HG03432 (cell line): ENCODE data around the gene CHRM5.

Experiments used
- ATAC-seq: cut with Tn5 transposase; IDR thresholded peaks from one replicate; pipeline ENCODE4 v1.9.1; 2021; ENCODE audit warnings: mild to moderate bottlenecking, moderate library complexity; ENCODE audit not compliant: unreplicated experiment

The CHRM5 gene, protein sequence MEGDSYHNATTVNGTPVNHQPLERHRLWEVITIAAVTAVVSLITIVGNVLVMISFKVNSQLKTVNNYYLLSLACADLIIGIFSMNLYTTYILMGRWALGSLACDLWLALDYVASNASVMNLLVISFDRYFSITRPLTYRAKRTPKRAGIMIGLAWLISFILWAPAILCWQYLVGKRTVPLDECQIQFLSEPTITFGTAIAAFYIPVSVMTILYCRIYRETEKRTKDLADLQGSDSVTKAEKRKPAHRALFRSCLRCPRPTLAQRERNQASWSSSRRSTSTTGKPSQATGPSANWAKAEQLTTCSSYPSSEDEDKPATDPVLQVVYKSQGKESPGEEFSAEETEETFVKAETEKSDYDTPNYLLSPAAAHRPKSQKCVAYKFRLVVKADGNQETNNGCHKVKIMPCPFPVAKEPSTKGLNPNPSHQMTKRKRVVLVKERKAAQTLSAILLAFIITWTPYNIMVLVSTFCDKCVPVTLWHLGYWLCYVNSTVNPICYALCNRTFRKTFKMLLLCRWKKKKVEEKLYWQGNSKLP

DNA sequence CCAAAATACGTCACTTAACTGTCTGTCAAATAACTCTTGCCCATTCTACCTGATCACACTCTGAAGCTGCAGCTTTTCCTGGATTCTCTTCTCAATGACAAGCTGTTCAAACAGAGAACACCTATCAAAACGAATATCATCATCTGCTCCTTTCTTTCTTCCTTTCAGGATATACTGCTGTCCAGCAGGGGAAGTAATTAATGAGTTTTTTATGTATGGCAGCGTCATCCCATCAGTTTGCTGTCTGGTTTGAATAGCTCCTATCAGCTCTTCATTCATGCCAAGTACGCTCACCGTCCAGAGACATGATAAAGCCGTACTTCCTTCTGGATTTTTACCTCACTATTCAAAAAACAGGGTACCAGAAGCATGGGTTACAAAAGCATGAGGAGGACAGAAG, at the start of gene CHRM5:
TSS of gene CHRM5 (plus strand) at position 274 of the 400 bp plus-strand sequence. CDS start 94,221 bp downstream, outside the sequence.
- ATAC-seq: no peak

DNA sequence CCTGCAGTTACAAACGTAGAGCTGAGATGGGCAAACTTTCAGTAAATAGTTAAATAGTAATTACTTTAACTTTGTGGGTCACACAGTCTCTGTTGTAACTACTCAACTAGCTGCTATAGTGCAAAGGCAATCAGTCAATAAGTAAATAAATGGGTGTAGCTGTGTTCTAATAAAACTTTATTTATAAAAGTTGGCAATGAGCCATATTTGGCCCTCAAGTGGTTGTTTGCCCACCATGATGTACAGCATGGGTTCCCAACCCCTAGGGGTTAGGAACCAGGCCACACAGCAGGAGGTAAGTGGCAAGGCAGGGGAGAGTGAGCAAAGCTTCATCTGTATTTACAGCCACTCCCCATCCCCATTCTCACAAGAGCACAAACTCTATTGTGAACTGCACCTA, 44.9 kb upstream of the CHRM5 start:
- ATAC-seq: no peak

DNA sequence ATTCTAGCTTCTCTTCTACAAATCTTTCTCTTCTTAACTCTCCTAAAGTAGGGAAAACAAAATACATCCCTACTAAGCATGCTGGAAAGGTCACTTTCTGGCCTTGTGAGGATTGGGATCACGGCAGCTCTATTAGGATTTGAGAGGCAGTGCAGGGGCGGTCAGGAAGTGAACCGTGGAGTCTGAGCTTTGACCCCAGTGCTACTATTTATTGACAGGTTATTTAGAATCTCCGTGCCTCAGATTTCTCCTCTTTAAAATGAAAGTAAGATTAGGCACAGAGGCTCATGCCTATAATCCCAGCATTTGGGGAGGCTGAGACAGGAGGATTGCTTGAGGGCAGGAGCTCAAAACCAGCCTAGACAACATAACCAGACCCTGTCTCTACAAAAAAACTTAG, 42.0 kb upstream of the CHRM5 start:
- ATAC-seq: no peak

DNA sequence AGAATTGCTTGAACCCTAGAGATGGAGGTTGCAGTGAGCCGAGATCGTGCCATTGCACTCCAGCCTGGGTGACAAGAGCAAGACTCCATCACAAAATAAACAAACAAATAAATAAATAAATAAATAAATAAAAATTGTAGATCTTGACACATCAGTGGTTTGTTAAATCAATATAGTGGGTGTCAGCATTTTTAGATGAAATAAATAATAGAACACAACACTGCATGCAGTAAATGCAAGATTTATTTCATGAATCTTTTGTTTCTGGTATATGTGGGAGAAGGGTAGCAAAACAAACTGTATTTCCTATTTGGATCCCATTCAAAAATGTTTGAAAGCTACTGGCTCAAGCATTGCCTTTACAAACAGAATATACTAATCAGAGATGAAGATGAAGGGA, 35.6 kb upstream of the CHRM5 start:
- no peak for ATAC-seq

DNA sequence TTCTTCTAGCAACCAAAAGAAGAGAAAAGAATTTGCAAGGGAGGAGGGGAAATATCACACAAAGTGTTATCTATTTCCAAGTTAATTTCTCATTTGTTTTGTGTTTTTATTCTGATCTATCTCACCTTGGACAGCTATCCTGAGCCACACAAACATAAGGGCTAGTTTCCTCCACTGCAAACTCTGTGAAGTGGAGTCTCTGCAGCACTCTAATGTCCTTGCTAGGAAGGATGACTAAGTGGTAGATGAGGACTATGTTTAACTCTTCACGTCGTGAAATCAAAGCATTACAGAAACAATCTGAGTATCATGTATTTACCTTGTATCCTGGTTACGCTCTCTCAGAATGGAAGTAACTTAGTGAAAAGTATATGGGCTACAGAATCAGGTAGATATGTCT, 33.9 kb upstream of the CHRM5 start:
- ATAC-seq: no peak

DNA sequence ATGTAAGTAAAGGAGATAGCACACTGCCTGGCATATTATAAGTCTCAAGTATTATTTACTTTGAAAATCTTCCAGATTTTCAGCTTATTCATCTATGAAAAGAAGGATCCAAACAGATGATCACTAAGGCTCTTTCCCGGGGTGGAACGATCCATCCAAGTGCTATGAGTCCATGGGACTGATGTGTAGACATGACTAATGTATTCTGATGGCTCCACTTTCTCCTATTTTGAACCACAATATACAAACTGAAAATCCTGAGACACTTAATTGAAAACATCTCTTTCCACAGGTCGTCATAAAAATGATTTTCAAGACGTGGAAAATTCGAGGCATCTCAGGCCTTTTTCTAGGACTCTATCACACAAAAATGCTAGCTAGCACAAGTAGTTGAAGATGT, 33.4 kb upstream of the CHRM5 start:
- no peak for ATAC-seq

DNA sequence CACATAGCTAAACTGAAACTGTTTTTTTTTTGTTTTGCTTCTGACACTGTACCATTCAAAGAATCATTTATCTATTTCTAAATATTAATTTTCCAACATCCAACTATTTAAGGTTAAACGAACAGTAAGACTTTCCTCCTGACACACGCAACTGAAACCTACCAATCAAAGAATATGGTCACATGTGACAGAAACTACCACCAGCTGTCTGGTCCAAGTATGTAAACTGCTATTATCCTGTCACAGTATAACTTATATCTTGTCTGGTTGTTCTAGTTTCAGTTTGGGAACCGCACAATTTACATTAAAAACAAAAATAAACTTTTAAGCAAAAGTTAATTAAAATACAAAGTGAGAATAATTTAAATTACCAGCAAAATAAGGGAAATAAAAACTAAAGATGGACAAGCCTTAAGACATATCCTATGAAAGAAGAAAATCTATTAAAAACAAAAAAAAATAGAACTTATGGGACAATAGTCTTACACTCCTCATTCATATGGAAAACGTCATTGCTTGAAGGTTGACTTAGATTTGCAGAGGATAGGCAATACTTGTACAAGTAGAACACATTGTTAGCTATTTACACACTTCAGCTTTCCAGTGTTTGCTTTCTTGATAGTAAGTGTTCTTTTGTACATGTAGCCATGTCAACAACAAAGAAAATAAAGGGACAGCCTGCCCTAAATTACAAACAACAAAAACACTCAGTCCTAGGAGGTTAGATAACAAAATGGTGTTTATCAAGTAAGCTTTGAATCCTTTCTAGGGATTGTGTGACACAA, 26.8 kb upstream of the CHRM5 start:
- peak; percentile 43 for ATAC-seq

DNA sequence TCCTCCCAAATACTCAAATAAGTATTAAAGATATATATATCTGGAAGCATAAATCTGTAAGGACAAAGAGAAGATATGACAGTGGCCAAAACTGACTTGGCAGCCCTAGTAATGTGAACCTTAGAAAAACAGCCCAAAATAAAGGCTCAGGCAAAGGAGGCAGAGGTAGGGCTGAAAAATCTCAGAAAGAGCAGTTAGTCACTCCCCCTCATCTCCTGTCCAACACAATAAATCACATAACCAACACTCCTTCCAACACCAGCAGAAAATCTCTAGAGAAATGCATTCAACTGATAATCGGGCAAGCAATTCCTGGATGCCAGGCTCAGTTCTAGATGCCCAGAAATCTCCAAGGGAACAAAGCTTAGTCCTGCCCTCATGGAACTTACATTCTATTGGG, 22.1 kb upstream of the CHRM5 start:
- ATAC-seq: no peak

DNA sequence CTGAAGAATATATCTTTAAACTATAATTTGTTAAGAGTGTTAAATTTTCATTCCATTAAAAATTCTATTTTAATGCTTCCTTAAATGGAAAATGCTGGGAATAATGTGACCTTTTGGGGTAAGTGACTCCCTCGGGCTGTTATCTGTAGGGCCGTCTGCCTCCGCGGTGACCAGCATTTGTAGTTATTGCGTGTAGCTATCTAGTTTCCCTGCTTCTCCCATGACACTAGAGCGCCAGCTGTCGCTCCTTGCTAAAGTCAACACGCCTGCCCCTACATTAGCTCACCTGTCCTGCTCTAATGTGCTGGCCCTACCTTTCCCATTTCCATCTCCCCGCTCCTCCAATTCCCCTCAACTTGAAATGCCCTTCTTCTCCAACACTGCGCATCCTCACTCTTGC, 12.4 kb upstream of the CHRM5 start:
- ATAC-seq: no peak

DNA sequence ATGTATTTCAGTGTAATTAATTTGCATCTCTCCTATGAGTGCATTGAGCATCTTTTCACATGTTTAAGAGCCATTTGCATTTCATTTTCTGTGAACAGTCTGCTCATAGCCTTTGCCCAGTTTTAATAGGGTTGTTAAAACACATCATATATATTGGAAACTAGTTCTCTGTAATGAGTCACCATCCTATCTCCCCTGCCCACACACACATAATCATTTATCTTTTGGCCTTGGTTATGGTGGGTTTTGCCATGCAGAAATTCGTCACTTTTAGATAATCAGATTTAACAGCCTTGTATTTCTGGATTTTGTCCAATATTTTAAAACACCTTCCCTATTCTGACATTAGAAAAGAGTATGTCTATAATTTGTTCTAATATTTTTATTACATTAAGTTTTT, 11.9 kb upstream of the CHRM5 start:
- no peak for ATAC-seq

DNA sequence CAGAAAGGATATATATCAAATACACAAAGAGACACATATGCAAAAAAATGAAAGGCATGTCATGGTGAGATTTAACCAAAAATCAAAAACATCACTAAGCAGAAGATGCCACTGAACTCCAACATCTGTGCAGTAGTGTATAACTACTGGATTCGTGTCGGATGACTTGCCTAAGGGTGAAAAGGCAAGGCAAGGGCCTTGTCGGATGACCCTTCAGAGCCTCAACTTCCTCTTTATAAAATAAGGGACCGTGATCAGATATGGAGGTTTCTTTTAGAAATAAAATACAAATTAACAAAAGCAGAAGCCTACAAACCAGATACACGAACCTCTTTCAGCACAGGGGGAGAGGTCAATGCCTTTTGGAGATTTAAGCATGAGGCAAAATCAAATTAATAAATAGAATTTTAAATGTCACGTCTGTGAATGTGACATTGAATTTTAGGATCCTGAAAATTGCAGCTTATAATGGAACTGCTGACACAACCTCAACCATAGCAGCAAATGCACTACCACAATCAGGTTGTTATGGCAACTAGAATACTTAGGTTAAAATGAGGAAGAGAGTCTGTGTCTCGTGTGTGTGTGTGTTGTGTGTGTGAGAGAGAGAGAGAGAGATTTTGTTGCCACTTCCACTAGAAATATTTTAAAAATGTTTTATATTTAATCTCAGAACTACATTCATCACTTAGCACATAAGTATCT, 8.3 kb upstream of the CHRM5 start:
- ATAC-seq: no peak

DNA sequence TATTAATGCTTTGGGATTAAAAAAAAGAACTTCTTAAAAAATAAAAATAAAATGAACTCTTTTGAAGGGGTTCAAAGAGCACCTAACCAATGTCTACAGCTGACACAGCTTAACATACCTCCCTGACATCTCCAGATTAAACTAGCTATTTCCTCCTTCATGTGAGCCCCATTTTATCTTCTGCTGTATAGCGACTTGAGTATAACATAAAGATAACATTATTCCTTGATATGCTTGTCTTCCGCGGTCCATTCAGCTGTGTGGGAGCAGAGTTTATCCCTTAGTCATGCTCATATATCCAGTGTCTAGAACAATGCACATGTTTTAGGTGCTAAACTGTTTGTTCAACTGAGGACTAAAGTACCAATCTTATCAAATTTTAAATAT, 7.8 kb upstream of the CHRM5 start:
- no peak for ATAC-seq

DNA sequence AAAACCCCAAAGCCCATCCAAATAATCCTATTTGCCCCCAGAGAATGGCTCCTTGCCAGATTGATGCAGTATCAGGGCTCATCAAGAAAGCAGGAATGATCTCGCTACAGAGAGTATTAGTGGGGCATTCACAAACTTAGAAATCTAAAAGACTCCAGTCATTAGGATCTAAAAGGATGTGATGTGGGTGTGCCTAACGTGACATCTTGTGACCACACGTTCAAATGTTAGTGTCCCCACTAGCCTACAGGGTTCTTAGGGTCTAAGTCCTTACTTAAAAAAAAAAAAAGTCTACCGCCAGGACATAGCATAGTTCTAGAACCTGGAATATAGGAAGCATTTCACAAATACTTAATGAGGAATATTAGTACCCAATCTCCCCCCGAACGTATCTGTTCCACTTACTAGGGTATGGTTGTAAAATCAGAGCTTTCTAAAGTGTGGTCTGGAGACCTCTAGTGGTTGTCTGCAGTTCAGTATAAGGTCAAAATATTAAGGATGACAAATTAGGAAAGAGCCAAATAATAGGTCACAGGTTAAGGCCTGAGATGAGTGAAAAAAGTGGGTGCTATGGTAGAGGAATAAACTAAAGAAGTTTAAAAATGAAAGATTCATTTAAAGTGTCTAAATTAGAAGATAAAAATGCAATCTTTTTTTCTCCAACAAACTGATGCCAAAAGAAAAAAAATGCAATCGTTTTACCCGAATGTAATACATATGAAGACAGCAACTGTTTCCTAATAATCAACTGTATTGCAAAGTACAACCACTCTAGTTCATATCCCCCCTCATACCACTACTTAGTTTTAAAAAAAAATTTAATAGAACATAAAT, 4.2 kb upstream of the CHRM5 start:
- no peak for ATAC-seq

DNA sequence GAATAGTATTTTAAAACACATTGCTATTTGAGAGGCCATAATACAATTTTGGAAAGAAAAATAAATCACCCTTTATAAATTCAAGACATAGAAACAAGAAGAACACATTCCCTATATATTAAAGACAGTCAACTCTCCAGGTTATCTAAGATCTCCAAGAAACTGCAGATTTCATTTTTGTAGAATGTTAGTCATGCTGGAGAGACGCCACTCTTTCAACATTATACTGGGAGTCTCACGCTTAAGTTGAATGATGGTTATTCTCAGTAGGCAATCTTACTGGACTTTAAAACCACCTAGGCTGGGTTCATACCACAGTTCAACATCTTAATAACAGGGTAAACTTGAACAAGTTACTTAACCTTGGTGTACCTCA, 3.6 kb upstream of the CHRM5 start:
- ATAC-seq: no peak

DNA sequence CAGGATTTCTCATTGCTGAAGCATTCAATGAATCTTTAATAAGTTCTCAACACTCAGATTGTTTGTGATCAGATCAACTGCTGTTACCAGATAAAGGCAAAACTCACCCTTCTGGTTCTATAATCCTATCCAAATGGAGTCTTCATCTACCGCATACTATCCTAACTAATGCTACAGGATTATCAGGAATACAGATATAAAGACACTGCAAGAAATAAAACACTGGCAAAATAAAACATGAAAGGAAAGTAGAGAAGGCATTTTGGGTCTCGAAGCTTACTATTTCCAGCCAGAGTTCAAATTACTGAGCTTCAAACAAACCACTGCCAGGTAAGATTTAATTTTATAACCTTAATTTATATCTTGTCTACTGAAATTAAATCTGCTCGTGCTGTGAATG, 524 bp downstream of the CHRM5 start:
- no peak for ATAC-seq

DNA sequence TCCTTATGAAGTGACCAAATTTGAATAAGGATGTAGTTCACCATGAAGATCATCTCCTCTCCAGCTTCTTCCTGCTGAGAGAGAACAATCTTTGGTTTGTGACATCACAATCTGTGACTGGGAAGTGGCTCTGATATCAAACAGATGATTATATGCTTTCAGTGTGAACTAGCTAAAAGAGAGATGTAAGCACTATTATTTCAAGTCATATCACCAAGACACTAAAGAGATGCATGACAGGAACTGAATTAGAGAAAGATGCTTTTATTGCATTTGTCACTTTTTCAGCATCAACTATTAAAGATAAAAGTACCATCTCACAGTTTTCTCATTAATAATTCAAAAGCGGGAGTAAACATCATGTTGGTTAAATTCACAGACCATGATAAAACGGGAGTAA, 3.5 kb downstream of the CHRM5 start:
- ATAC-seq: no peak

DNA sequence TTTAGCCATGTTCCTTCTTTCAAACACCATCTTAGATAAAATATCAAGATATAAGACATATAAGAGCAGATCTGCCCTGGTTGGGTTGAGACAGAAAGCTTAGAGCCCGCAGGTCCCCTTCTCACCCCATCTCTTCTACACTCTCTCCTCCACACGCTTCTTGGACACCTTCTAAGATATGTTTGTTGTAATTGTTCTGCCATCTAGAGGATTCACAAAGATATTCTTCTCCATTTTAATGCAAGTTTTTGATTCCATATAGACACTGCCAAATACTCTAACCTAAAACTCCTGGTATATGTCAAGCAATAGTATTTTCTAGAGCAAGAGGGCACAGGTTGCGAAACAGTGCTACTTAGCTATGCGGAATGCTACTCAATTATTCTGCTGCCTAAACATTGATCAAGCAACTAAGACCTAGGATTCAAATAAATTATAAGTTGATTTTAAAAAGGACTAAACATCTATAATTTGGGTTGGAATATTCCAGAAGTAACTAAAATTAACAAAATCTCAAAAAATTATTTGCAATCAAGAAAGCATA, 6.8 kb downstream of the CHRM5 start:
- ATAC-seq: no peak

DNA sequence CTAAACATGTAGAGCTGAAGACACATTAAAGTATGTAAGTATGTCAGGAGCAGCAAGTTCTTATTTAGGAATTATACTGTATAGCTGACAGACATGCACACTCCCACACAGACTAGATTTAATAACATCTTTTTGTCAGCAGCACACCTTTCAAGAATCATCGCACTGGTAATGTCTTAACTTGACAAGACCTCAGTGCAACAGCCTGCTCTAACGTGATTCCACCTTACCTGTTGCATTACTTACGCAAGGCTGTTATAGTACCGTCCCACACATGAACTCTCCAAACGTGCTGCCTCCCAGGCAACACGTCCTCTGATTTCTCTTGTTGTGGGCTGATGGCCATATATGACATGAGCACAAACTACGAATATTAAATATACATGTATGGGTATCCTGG, 11.9 kb downstream of the CHRM5 start:
- no peak for ATAC-seq

DNA sequence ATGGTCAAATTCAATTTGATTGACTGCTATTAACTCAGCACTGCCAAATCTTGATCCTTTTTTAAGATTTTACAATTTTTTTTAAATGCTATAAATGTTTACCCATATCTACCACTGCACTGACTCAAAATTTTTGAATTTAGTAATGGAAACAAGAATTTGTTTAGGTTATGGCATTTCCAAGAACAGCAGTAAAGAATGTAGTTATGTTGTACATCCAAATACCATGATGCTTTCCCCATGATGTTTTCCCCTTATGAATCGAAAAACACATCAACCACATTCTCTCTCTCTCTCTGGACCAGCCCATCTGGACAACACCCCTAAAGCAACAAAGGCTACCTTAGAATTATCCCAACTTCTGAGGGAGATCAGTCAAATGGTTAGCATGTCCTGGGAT, 14.2 kb downstream of the CHRM5 start:
- no peak for ATAC-seq

DNA sequence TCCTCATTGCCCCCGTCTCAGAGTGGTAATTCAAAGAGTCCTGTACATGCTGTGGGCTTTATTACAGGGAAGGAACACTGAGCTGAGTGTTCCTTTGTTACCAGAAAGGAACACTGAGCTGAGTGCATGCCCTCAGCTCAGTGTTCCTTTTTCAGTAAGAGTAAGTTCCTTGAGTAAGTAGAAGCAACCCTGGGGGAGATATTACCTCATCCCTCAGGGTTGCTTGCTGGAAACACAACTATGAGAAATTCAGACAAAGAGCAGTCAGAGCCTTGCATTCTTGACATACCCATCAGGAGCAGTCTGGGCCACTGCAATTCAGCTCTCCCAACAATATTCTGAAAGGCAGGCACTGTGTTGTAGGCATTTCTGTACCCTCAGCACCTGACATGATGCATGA, 17.0 kb downstream of the CHRM5 start:
- no peak for ATAC-seq
